DOHH2 (cell line): Measurements from ENCODE around the gene NELFA.

Experiments
- H3F3A ChIP-seq: fragments of 200-600 bp; sonication (generic), shearing (Covaris generic); 2 replicates; pipeline ENCODE4 v1.6.0; 2016; ENCODE audit warnings: antibody characterized with exemption, mild to moderate bottlenecking; ENCODE audit not compliant: control insufficient read depth, insufficient read depth
- H3K27ac ChIP-seq: fragments of 200-600 bp; sonication (generic); 2 replicates; pipeline ENCODE4 v1.5.1; 2014; ENCODE audit warnings: low read depth, mild to moderate bottlenecking, low read length, moderate library complexity
- H3K27me3 ChIP-seq: fragments of 200-600 bp; sonication (generic); 2 replicates; pipeline ENCODE4 v1.6.1; 2014; ENCODE audit warnings: mild to moderate bottlenecking, low read length, mixed read lengths; ENCODE audit not compliant: control insufficient read depth
- H3K36me3 ChIP-seq: fragments of 200-600 bp; sonication (generic); 2 replicates; pipeline ENCODE4 v1.6.1; 2014; ENCODE audit warnings: mild to moderate bottlenecking, low read length, moderate library complexity, mixed read lengths; ENCODE audit not compliant: control insufficient read depth
- H3K4me1 ChIP-seq: fragments of 200-600 bp; sonication (generic); 2 replicates; pipeline ENCODE4 v1.6.1; 2014; ENCODE audit warnings: mild to moderate bottlenecking, low read length, mixed read lengths; ENCODE audit not compliant: control insufficient read depth
- H3K4me2 ChIP-seq: fragments of 200-600 bp; sonication (generic); 2 replicates; pipeline ENCODE4 v1.6.0; 2014; ENCODE audit warnings: mild to moderate bottlenecking, low read length, moderate library complexity
- H3K4me3 ChIP-seq: fragments of 200-600 bp; sonication (generic); 2 replicates; pipeline ENCODE4 v1.5.1; 2014; ENCODE audit warnings: mild to moderate bottlenecking, low read length, mixed read lengths
- H3K79me2 ChIP-seq: fragments of 200-600 bp; sonication (generic); 2 replicates; pipeline ENCODE4 v1.6.1; 2014; ENCODE audit warnings: mild to moderate bottlenecking, low read length, mixed read lengths; ENCODE audit not compliant: control insufficient read depth
- H3K9me2 ChIP-seq: fragments of 200-600 bp; sonication (generic); replicated peaks from 2 replicates; pipeline ENCODE4 v1.6.1; 2014; ENCODE audit warnings: mild to moderate bottlenecking, low read length, mixed read lengths; ENCODE audit not compliant: control insufficient read depth
- H3K9me3 ChIP-seq: fragments of 200-600 bp; sonication (generic); 2 replicates; pipeline ENCODE4 v1.6.1; 2014; ENCODE audit warnings: antibody characterized with exemption, low read length, mixed read lengths; ENCODE audit not compliant: control insufficient read depth, insufficient read depth
- H4K20me1 ChIP-seq: fragments of 200-600 bp; sonication (generic); 2 replicates; pipeline ENCODE4 v1.6.0; 2014; ENCODE audit warnings: low read depth, mild to moderate bottlenecking, antibody characterized with exemption, low read length, moderate library complexity; ENCODE audit not compliant: control insufficient read depth, insufficient read depth
- CTCF ChIP-seq: fragments of 200-600 bp; sonication (generic); IDR thresholded peaks from one replicate; pipeline ENCODE4 v1.5.1; 2014; ENCODE audit warnings: antibody characterized with exemption, mild to moderate bottlenecking, low read depth, low read length; ENCODE audit not compliant: poor library complexity, severe bottlenecking
- EZH2phosphoT487 ChIP-seq: fragments of 200-600 bp; sonication (generic); IDR thresholded peaks from 2 replicates; pipeline ENCODE4 v1.6.1; 2017; ENCODE audit warnings: borderline replicate concordance, mild to moderate bottlenecking, antibody characterized with exemption, low read length, moderate library complexity, mixed read lengths

The NELFA gene

GRCh38 chr4:1950369-1950768, 58.4 kb downstream of the NELFA start:
- Histone ChIP-seq H3K4me1 (no peaks in the 10 kb centered on the region), H4K20me1 (no peaks in the 10 kb centered on the region), H3K36me3 (peaks cover 88% of the 10 kb centered on the region), H3K4me2 (no peak overlapping the region), H3K27me3 (no peaks in the 10 kb centered on the region), H3K27ac (no peak overlapping the region), H3K9me2 (no peaks in the 10 kb centered on the region), H3F3A (no peaks in the 10 kb centered on the region), H3K9me3 (no peaks in the 10 kb centered on the region), H3K4me3 (no peak overlapping the region), H3K79me2 (peaks cover 8% of the 10 kb centered on the region; the same call in 1 of the 2 replicates)
- TF ChIP-seq CTCF = no peak
- no peak for TF ChIP-seq EZH2phosphoT487

- no peak overlapping the region for H3K4me3 ChIP-seq
- H3K27me3 ChIP-seq = no peaks in the 10 kb centered on the region
- TF ChIP-seq CTCF (no peak), EZH2phosphoT487 (no peak)
- no peak overlapping the region for H3K4me2 ChIP-seq
- H3K27ac ChIP-seq = no peak overlapping the region
- H3K36me3 ChIP-seq = peaks cover 88% of the 10 kb centered on the region
- H3K79me2 ChIP-seq = peaks cover 8% of the 10 kb centered on the region; the same call in 1 of the 2 replicates
- no peaks in the 10 kb centered on the region for H3K9me2 ChIP-seq
- H3K9me3 ChIP-seq = no peaks in the 10 kb centered on the region
- peaks cover 3% of the 10 kb centered on the region; the same call in 1 of the 2 replicates for H4K20me1 ChIP-seq
- H3F3A ChIP-seq = no peaks in the 10 kb centered on the region
- H3K4me1 ChIP-seq = no peaks in the 10 kb centered on the region
Measured at GRCh38 chr4:1948892-1949436, 59.8 kb downstream of the NELFA start.

- Histone ChIP-seq H3K4me2 (no peak overlapping the region), H3K4me1 (no peaks in the 10 kb centered on the region), H3K27me3 (no peaks in the 10 kb centered on the region), H3K4me3 (no peak overlapping the region), H3K9me3 (no peaks in the 10 kb centered on the region), H4K20me1 (peaks cover 10% of the 10 kb centered on the region; the same call in 1 of the 2 replicates), H3K9me2 (no peaks in the 10 kb centered on the region), H3K36me3 (peaks cover 91% of the 10 kb centered on the region), H3F3A (no peaks in the 10 kb centered on the region), H3K27ac (no peak overlapping the region), H3K79me2 (peaks cover 8% of the 10 kb centered on the region; the same call in 1 of the 2 replicates)
- TF ChIP-seq EZH2phosphoT487 (no peak), CTCF (no peak)
Measured at GRCh38 chr4:1948232-1948631, 60.5 kb downstream of the NELFA start.
